Muscle layer of duodenum (tissue), 2 donors: ENCODE measurements around the gene STXBP5.
"Not testable (repeated sequence)": the region's sequence is repeated elsewhere in the genome, so short reads cannot be mapped to it uniquely, and the experiment has no call there.

ENCODE experiments used
- H3K27ac ChIP-seq: one replicate; pipeline ENCODE4 v1.7.0; 2013; ENCODE audit warnings: mild to moderate bottlenecking, low read length
- H3K27me3 ChIP-seq: one replicate; pipeline ENCODE4 v1.7.0; 2013; ENCODE audit warnings: low read depth, mild to moderate bottlenecking, control low read depth, low read length
- H3K36me3 ChIP-seq, 2 donors: one replicate each; pipeline ENCODE4 v1.7.0; 2013; ENCODE audit warnings: low read length in 2 of 2, control low read depth in 1 of 2, mild to moderate bottlenecking in 1 of 2; ENCODE audit not compliant: insufficient read depth in 2 of 2, control insufficient read depth in 1 of 2
- H3K4me1 ChIP-seq, 2 donors: one replicate each; pipeline ENCODE4 v1.7.0; 2013; ENCODE audit warnings: low read length in 2 of 2, mild to moderate bottlenecking in 2 of 2, control low read depth in 1 of 2, moderate library complexity in 1 of 2; ENCODE audit not compliant: insufficient read depth in 2 of 2, control insufficient read depth in 1 of 2
- H3K4me3 ChIP-seq, 2 donors: one replicate each; pipeline ENCODE4 v1.7.0; 2013; ENCODE audit warnings: low read length in 2 of 2, low read depth in 1 of 2, mild to moderate bottlenecking in 1 of 2
- H3K9me3 ChIP-seq, 2 donors: one replicate each; pipeline ENCODE4 v1.7.0; 2013; ENCODE audit warnings: low read length in 2 of 2, control low read depth in 1 of 2, mild to moderate bottlenecking in 1 of 2; ENCODE audit not compliant: control insufficient read depth in 1 of 2
- donor health status: healthy.

The STXBP5 gene

GRCh38 chr6:147227770-147228320 lies 23.6 kb downstream of the STXBP5 start:
- Histone ChIP-seq H3K27me3 (no peaks in the 10 kb centered on the region), H3K4me3 (no peak overlapping the region), H3K36me3 (no peaks in the 10 kb centered on the region), H3K27ac (no peak overlapping the region), H3K4me1 (no peaks in the 10 kb centered on the region), H3K9me3 (no peaks in the 10 kb centered on the region)

DNA sequence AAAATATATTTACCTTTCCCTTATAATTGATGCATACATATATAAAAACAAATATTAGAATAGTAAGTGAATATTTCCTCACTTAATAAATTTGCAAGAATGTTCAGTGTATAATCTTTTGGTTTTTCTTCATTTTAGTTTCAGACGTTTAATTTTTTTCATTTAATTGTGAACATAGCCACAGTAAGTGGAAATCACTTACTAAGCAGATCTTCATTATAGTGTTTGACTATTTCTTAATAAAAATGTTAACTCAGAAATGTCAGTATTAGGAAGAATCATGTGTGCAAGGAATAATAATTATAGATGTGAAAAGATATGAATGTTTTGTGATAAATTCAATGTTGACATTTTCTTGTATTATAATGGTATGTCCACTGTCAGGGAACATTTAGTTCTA lies 27.4 kb downstream of the STXBP5 start:
- no peaks in the 10 kb centered on the region for H3K36me3 ChIP-seq
- no peaks in the 10 kb centered on the region for H3K4me1 ChIP-seq
- H3K27me3 ChIP-seq, result no peaks in the 10 kb centered on the region
- H3K27ac ChIP-seq, result no peak overlapping the region
- H3K4me3 ChIP-seq, result no peak overlapping the region
- H3K9me3 ChIP-seq, result no peaks in the 10 kb centered on the region

DNA sequence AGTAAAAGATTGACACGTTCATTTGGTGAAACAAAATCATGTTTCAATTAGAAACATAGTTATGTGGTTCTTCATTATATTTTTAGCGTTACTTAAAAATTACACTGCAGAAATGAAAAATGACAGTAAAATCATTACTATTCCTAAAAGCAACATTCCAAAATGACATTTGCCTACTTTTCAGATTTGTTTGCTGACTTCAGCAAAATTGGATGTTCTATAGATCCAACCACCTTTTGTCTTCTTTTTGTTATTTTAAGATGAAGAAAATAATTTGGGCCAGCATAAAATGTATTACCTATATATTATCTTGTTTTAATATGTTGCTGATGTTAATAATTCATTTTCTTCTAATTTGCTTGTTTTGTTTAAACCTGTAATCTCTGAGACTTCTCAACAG lies 30.5 kb downstream of the STXBP5 start:
- no peaks in the 10 kb centered on the region for H3K9me3 ChIP-seq
- H3K4me1 ChIP-seq, result no peaks in the 10 kb centered on the region
- H3K27ac ChIP-seq, result no peak overlapping the region
- no peak overlapping the region for H3K4me3 ChIP-seq
- peaks cover 0 to 3% of the 10 kb centered on the region in 2 donors for H3K36me3 ChIP-seq
- no peaks in the 10 kb centered on the region for H3K27me3 ChIP-seq

- peaks cover 3% of the 10 kb centered on the region in 2 donors for H3K36me3 ChIP-seq
- H3K4me1 ChIP-seq, result no peaks in the 10 kb centered on the region
- H3K4me3 ChIP-seq, result no peak overlapping the region
- H3K27me3 ChIP-seq, result no peaks in the 10 kb centered on the region
- H3K9me3 ChIP-seq, result no peaks in the 10 kb centered on the region
- H3K27ac ChIP-seq, result no peak overlapping the region
Measured at GRCh38 chr6:147238164-147238563, 33.9 kb downstream of the STXBP5 start.

DNA sequence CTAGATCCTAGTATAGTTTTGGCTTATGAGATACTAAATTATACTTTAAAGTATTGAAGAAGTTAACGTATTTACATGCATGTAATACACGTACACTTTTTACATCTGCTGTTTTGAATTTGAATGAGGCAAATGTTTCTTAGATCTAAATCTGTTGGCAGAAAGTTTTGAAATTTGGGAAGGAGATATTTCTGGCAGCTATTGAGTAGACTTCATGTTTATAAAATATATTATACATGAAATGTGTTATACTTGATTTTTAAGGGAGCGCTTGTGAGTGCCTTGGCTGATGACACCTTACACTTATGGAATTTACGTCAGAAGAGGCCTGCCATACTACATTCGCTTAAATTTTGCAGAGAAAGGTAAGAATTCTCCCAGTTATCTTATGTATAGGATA lies 34.7 kb downstream of the STXBP5 start:
- no peaks in the 10 kb centered on the region for H3K4me1 ChIP-seq
- no peak overlapping the region for H3K27ac ChIP-seq
- H3K36me3 ChIP-seq, result peaks cover 3% of the 10 kb centered on the region in 2 donors
- no peaks in the 10 kb centered on the region for H3K27me3 ChIP-seq
- no peak overlapping the region for H3K4me3 ChIP-seq
- H3K9me3 ChIP-seq, result no peaks in the 10 kb centered on the region

DNA sequence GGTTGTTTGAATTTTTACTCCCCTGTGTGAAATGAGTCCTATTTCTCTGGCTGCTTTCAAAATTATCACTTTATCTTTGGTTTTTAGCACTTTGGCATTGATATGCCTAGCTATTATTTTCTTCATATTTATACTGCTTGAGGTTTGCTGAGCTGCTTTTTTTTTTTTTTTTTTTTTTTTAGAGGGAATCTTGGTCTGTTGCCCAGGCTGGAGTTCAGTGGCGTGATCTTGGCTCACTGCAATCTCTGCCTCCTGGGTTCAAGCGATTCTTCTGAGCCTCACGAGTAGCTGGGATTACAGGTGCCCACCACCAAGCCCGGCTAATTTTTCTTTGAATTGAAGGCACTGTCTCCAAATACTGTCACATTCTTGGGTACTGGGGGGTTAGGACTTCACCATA lies 40.6 kb downstream of the STXBP5 start:
- peaks cover 3 to 6% of the 10 kb centered on the region in 2 donors for H3K36me3 ChIP-seq
- no peaks in the 10 kb centered on the region for H3K9me3 ChIP-seq
- no peaks in the 10 kb centered on the region for H3K4me1 ChIP-seq
- no peak overlapping the region for H3K4me3 ChIP-seq
- no peak overlapping the region for H3K27ac ChIP-seq
- H3K27me3 ChIP-seq, result no peaks in the 10 kb centered on the region

GRCh38 chr6:147245693-147246092 lies 41.5 kb downstream of the STXBP5 start:
- peaks cover 3 to 6% of the 10 kb centered on the region in 2 donors for H3K36me3 ChIP-seq

DNA sequence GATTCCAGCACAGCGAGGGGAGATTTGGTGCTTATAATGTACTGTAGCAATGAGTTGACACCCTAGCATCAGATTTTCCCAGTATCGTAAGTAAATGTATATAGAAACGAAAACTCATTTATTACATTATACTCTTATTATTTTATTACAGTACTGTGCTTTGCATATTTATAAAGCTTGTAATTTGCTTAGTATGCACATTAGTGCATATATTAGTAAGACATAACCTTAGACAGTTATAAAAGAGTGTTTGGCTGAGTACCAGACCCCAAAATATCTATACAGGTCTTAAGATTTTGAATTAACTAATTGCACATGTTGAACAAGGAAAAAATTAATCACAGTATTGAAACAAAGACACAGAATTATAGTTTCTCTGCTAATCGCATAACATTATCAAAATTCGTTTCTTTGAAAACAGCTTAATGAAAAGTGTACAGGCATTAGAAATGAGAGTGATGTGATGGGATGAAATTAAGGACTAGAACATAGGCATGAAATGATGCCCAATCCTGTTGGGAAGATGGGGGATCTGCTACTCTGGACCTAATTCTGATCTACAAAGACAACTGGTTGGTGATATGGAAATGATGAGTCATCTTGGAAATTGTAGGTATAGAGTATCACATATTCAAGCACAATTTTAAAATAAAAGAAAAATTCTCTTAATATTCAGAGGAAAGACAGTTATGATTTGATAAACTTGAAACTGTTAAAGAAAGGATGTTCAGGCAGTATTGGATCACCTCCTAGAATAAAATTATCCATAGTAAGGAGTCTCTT lies 42.8 kb downstream of the STXBP5 start:
- H3K27ac ChIP-seq, result no peak overlapping the region
- no peaks in the 10 kb centered on the region for H3K9me3 ChIP-seq
- H3K27me3 ChIP-seq, result no peaks in the 10 kb centered on the region
- no peak overlapping the region for H3K4me3 ChIP-seq
- no peaks in the 10 kb centered on the region for H3K4me1 ChIP-seq
- H3K36me3 ChIP-seq, result peaks cover 3 to 18% of the 10 kb centered on the region in 2 donors

More at GRCh38 chr6:147245693-147246092, 41.5 kb downstream of the STXBP5 start:
- H3K9me3 ChIP-seq, result no peaks in the 10 kb centered on the region
- no peaks in the 10 kb centered on the region for H3K27me3 ChIP-seq
- no peak overlapping the region for H3K4me3 ChIP-seq
- no peak overlapping the region for H3K27ac ChIP-seq
- no peaks in the 10 kb centered on the region for H3K4me1 ChIP-seq

DNA sequence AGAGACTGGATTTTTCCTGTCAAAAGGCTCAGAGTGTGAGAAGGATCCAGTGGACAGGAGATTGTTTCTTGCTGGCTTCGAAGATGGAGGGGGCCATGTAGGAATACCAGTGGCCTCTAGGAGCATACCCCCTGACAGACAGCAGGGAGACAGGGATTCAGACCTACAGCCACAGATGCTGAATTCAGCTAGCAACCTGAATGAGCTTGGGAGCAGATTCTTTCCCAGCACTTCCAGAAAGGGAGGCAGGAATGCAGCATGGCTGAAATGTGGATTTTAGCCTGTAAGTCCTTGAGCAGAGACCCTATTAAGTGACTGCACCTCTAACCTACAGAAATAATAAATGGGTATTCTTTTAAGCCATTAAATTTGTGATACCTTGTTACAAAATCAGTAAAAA lies 44.6 kb downstream of the STXBP5 start:
- Histone ChIP-seq H3K4me3 (no peak overlapping the region), H3K9me3 (no peaks in the 10 kb centered on the region), H3K27ac (no peak overlapping the region), H3K4me1 (no peaks in the 10 kb centered on the region), H3K36me3 (peaks cover 3 to 15% of the 10 kb centered on the region in 2 donors), H3K27me3 (no peaks in the 10 kb centered on the region)

GRCh38 chr6:147251072-147251471 lies 46.9 kb downstream of the STXBP5 start:
- H3K36me3 ChIP-seq, result peaks cover 3 to 11% of the 10 kb centered on the region in 2 donors
- H3K9me3 ChIP-seq, result no peaks in the 10 kb centered on the region
- H3K27me3 ChIP-seq, result no peaks in the 10 kb centered on the region
- no peak overlapping the region for H3K4me3 ChIP-seq
- no peaks in the 10 kb centered on the region for H3K4me1 ChIP-seq
- H3K27ac ChIP-seq, result no peak overlapping the region

DNA sequence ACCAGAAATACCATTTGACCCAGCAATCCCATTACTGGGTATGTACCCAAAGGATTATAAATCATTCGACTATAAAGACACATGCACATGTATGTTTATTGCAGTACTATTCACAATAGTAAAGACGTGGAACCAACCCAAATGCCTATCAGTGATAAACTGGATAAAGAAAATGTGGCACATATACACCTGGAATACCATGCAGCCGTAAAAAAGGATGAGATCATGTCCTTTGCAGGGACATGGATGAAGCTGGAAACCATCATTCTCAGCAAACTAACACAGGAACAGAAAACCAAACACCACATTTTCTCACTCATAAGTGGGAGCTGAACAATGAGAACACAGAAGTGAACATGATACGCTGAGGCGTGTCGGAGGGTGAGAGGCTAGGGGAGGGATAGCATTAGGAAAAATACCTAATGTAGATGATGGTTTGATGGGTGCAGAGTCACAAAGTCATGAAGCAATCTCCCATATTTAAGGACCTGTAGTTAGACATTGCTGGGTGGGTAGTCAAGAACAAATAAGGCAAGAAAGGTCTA lies 50.8 kb downstream of the STXBP5 start:
- H3K4me1 ChIP-seq, H3K27ac ChIP-seq, H3K4me3 ChIP-seq, H3K27me3 ChIP-seq, H3K9me3 ChIP-seq: not testable (repeated sequence)
- peaks cover 0 to 11% of the 10 kb centered on the region in 2 donors for H3K36me3 ChIP-seq
